HG03139 (cell line): ENCODE results near the gene SIGLEC8.
"Not testable (repeated sequence)": the region's sequence is repeated elsewhere in the genome, so short reads cannot be mapped to it uniquely, and the experiment has no call there.

Experiments
- ATAC-seq: cut with Tn5 transposase; IDR thresholded peaks from one replicate; pipeline ENCODE4 v1.9.1; 2021; ENCODE audit not compliant: unreplicated experiment

The SIGLEC8 gene

GRCh38 chr19:51448011-51448410 lies 10.2 kb downstream of the SIGLEC8 start:
- no peak for ATAC-seq

- ATAC-seq: not testable (repeated sequence)
These were observed 10.7 kb downstream of the SIGLEC8 start for GRCh38 chr19:51447510-51447909.

- ATAC-seq: peak; percentile 83
These were observed 16.6 kb downstream of the SIGLEC8 start for GRCh38 chr19:51441410-51442390.

- no peak for ATAC-seq
These were observed 17.3 kb downstream of the SIGLEC8 start for GRCh38 chr19:51440846-51441409.

GRCh38 chr19:51440052-51440451 lies 18.2 kb downstream of the SIGLEC8 start:
- no peak for ATAC-seq

GRCh38 chr19:51439021-51439465 lies 19.2 kb downstream of the SIGLEC8 start:
- no peak for ATAC-seq

GRCh38 chr19:51434456-51434855 lies 23.8 kb downstream of the SIGLEC8 start:
- ATAC-seq: no peak

GRCh38 chr19:51433043-51433442 lies 25.2 kb downstream of the SIGLEC8 start:
- no peak for ATAC-seq

GRCh38 chr19:51431124-51431523 lies 27.1 kb downstream of the SIGLEC8 start:
- no peak for ATAC-seq

GRCh38 chr19:51430221-51430620 lies 28.0 kb downstream of the SIGLEC8 start:
- ATAC-seq: no peak

GRCh38 chr19:51427201-51427600 lies 31.1 kb downstream of the SIGLEC8 start:
- no peak for ATAC-seq

- ATAC-seq: no peak
These were observed 36.2 kb downstream of the SIGLEC8 start for GRCh38 chr19:51422053-51422448.

GRCh38 chr19:51421229-51422052 lies 36.8 kb downstream of the SIGLEC8 start:
- no peak for ATAC-seq

GRCh38 chr19:51420511-51420910 lies 37.7 kb downstream of the SIGLEC8 start:
- not testable (repeated sequence) for ATAC-seq

GRCh38 chr19:51418707-51419106 lies 39.5 kb downstream of the SIGLEC8 start:
- ATAC-seq: no peak

- peak; percentile 11 for ATAC-seq
These were observed 40.5 kb downstream of the SIGLEC8 start for GRCh38 chr19:51417810-51418157.

- peak; percentile 68 for ATAC-seq
These were observed 41.0 kb downstream of the SIGLEC8 start, which contains the start of gene SIGLEC10 for GRCh38 chr19:51417107-51417809. Gene SIGLEC10 (minus strand): TSS chr19:51417642. CDS start chr19:51417581, 61 bp downstream.

GRCh38 chr19:51416422-51416821 lies 41.8 kb downstream of the SIGLEC8 start:
- ATAC-seq: not testable (repeated sequence)

- ATAC-seq: no peak
These were observed 43.1 kb downstream of the SIGLEC8 start for GRCh38 chr19:51415187-51415586.

GRCh38 chr19:51410950-51411748 lies 47.1 kb downstream of the SIGLEC8 start:
- ATAC-seq: no peak
